C4-2B (cell line): ENCODE data around the gene PRKCB.

Experiments used
- CTCF ChIP-seq: fragments of 450-650 bp; conservative IDR thresholded peaks from 2 replicates; pipeline ENCODE4 v1.5.1; 2017; ENCODE audit warnings: mild to moderate bottlenecking
- ZFX ChIP-seq: fragments of 450-650 bp; IDR thresholded peaks from 2 replicates; pipeline ENCODE4 v1.6.1; 2017

GRCh38 chr16:23934610-23935236, 98.9 kb downstream of the PRKCB start:
- TF ChIP-seq CTCF = no peak
- no peak for TF ChIP-seq ZFX
